Peyer's patch (tissue), 4 donors: ENCODE results near the gene TSKS. TPM values are rescaled to one million over a fixed set of nuclear protein-coding genes. Genes with fewer than 3 reads are reported as not detected.

Experiments
- DNase-seq, 3 donors: peaks; one replicate each; pipeline ENCODE4 v3.0.0-alpha.2; 2017 to 2019
- H3K27ac ChIP-seq, 4 donors: fragments of 200-600 bp; sonication (generic); one replicate each; pipeline ENCODE4 v1.5.1; 2016 to 2019
- H3K27me3 ChIP-seq, 2 donors: fragments of 200-600 bp; sonication (generic); one replicate each; pipeline ENCODE4 v1.5.1; 2019
- H3K36me3 ChIP-seq, 3 donors: fragments of 200-600 bp; sonication (generic); one replicate each; pipeline ENCODE4 v1.5.1; 2016 to 2019
- H3K4me1 ChIP-seq, 4 donors: fragments of 200-600 bp; sonication (generic); one replicate each; pipeline ENCODE4 v1.5.1; 2016 to 2019
- H3K4me3 ChIP-seq, 4 donors: fragments of 200-600 bp; sonication (generic); 1 replicate in 3 of 4; 2 replicates in 1 of 4; pipeline ENCODE4 v1.5.1; 2016 to 2019; ENCODE audit warnings: mild to moderate bottlenecking in 1 of 4
- H3K9me3 ChIP-seq, 4 donors: fragments of 200-600 bp; sonication (generic); one replicate each; pipeline ENCODE4 v1.5.1; 2016 to 2019; ENCODE audit warnings: mild to moderate bottlenecking in 1 of 4
- CTCF ChIP-seq, 6 experiments: fragments of 450-650 bp in 4 of 6; fragments of 200-600 bp in 2 of 6; sonication (generic) in 1 of 6; IDR thresholded peaks; one replicate each; pipeline ENCODE4 v1.5.1; 2017 to 2019; ENCODE audit warnings: antibody characterized with exemption in 6 of 6, mild to moderate bottlenecking in 3 of 6, moderate library complexity in 1 of 6
- POLR2A ChIP-seq, 2 donors: fragments of 450-650 bp; IDR thresholded peaks; one replicate each; pipeline ENCODE4 v1.5.1; 2017; ENCODE audit warnings: antibody characterized with exemption in 2 of 2, mild to moderate bottlenecking in 2 of 2, moderate library complexity in 2 of 2
- total RNA-seq, 4 donors: library from RNA; depleted of rRNA; stranded (reverse); fragments of >200 nt; gene quantifications; one replicate each; pipeline ENCODE4 v1.1.0, GENCODE V29; 2016

The TSKS gene
- total RNA-seq, 4 donors from 2014 or later = not detected

- Histone ChIP-seq H3K36me3 (peaks cover 0 to 63% (median 0%) of the 10 kb centered on the region in 3 donors), H3K9me3 (no peaks in the 10 kb centered on the region), H3K4me3 (no peak overlapping the region), H3K4me1 (no peaks in the 10 kb centered on the region), H3K27ac (no peak overlapping the region), H3K27me3 (no peaks in the 10 kb centered on the region)
- no peak for DNase-seq
- TF ChIP-seq POLR2A (IDR thresholded peaks at IDR 0.05) (no peak), CTCF (IDR thresholded peaks at IDR 0.05) (no peak)
Measured at GRCh38 chr19:49786376-49786820, 23.3 kb upstream of the TSKS start.

GRCh38 chr19:49782515-49782914 lies 19.4 kb upstream of the TSKS start:
- no peak overlapping the region for H3K27ac ChIP-seq
- no peak for DNase-seq
- H3K4me3 ChIP-seq = no peak overlapping the region
- H3K4me1 ChIP-seq = peaks cover 0 to 4% (median 0%) of the 10 kb centered on the region in 4 donors
- H3K36me3 ChIP-seq = peaks cover 0 to 39% (median 0%) of the 10 kb centered on the region in 3 donors
- H3K27me3 ChIP-seq = no peaks in the 10 kb centered on the region
- H3K9me3 ChIP-seq = no peaks in the 10 kb centered on the region
- TF ChIP-seq POLR2A (IDR thresholded peaks at IDR 0.05) (no peak), CTCF (IDR thresholded peaks at IDR 0.05) (no peak)

- Histone ChIP-seq H3K27me3 (no peaks in the 10 kb centered on the region), H3K27ac (no peak overlapping the region), H3K9me3 (no peaks in the 10 kb centered on the region), H3K4me1 (peaks cover 0 to 4% (median 0%) of the 10 kb centered on the region in 4 donors), H3K36me3 (peaks cover 0 to 39% (median 0%) of the 10 kb centered on the region in 3 donors), H3K4me3 (no peak overlapping the region)
- no peak for TF ChIP-seq POLR2A (IDR thresholded peaks at IDR 0.05)
- TF ChIP-seq CTCF (IDR thresholded peaks at IDR 0.05) = no peak
- DNase-seq = no peak
Measured at GRCh38 chr19:49781394-49781793, 18.3 kb upstream of the TSKS start.

GRCh38 chr19:49780861-49781260 lies 17.8 kb upstream of the TSKS start:
- Histone ChIP-seq H3K9me3 (no peaks in the 10 kb centered on the region), H3K36me3 (peaks cover 0 to 44% (median 0%) of the 10 kb centered on the region in 3 donors), H3K4me3 (no peak overlapping the region), H3K27me3 (no peaks in the 10 kb centered on the region), H3K4me1 (peaks cover 0 to 4% (median 0%) of the 10 kb centered on the region in 4 donors), H3K27ac (no peak overlapping the region)
- no peak for TF ChIP-seq POLR2A (IDR thresholded peaks at IDR 0.05)
- TF ChIP-seq CTCF (IDR thresholded peaks at IDR 0.05) = no peak
- no peak for DNase-seq

GRCh38 chr19:49779731-49780555 lies 16.8 kb upstream of the TSKS start:
- Histone ChIP-seq H3K27me3 (no peaks in the 10 kb centered on the region), H3K4me1 (peaks cover 0 to 4% (median 0%) of the 10 kb centered on the region in 4 donors), H3K4me3 (no peak overlapping the region), H3K27ac (peak overlapping the region in 1 of 4 donors; percentile 20), H3K36me3 (peaks cover 0 to 41% (median 0%) of the 10 kb centered on the region in 3 donors), H3K9me3 (no peaks in the 10 kb centered on the region)
- TF ChIP-seq POLR2A (IDR thresholded peaks at IDR 0.05) (no peak), CTCF (IDR thresholded peaks at IDR 0.05) (no peak)
- DNase-seq = peak in 1 of 3 donors; percentile 35
